ENCODE measurements around the gene PLCB4.

- TF ChIP-seq, protein P1, sequence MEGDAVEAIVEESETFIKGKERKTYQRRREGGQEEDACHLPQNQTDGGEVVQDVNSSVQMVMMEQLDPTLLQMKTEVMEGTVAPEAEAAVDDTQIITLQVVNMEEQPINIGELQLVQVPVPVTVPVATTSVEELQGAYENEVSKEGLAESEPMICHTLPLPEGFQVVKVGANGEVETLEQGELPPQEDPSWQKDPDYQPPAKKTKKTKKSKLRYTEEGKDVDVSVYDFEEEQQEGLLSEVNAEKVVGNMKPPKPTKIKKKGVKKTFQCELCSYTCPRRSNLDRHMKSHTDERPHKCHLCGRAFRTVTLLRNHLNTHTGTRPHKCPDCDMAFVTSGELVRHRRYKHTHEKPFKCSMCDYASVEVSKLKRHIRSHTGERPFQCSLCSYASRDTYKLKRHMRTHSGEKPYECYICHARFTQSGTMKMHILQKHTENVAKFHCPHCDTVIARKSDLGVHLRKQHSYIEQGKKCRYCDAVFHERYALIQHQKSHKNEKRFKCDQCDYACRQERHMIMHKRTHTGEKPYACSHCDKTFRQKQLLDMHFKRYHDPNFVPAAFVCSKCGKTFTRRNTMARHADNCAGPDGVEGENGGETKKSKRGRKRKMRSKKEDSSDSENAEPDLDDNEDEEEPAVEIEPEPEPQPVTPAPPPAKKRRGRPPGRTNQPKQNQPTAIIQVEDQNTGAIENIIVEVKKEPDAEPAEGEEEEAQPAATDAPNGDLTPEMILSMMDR (IDR thresholded peaks at IDR 0.05): no peak
- TF ChIP-seq POLR2A (IDR thresholded peaks at IDR 0.05) (no peak), POLR2AphosphoS5 (IDR thresholded peaks at IDR 0.05; ENCODE audit: insufficient read depth in 1 of 2, low read depth in 1 of 2) (no peak)
Observed at GRCh38 chr20:9517297-9518162, 448.6 kb downstream of the PLCB4 start.

Data from vagina (tissue), 2 donors.